ENCODE results near the gene OGA. TPM values are rescaled to one million over a fixed set of nuclear protein-coding genes. Genes with fewer than 3 reads are reported as not detected.
A peak's percentile ranks its signal among the peaks of the same experiment; 100 is the strongest.

Gene OGA
- total and polyA plus RNA-seq, 4 donors, result 38.7 to 171 (median 112) TPM

DNA sequence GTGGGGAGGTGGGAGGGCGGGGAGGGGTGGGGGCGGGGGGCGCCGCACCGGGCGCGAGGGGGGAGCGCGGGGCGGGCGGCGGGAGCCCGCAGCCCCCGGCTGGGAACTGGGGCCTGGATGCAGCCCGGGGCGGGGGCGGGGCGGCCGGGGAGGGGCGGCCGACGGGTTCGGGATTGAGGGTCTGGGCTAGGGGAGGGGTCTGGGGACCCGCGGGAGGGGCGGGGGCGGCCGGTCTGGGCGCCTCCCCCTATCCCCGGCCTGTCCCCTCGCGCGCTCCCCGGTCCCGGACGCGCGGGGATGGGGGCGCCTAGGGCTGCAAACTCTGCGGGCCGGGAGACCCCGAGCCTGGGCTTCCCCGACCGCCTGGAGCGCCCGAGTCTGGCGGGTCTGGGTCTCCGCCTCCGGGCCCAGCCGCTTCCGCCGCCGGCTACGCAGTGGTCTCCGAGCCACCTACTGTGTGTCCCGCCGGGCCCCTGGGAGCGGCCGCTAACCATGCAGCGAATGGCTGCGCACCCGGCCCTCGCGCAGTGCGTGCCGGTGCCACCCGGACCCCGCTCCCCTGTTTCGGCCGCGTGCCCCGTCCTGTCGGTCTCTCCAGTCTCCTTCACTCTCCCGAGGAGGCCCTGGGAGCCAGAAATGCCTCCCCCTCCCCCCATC lies 42.0 kb downstream of the OGA start:
- Histone ChIP-seq H3K27me3 (ENCODE audit: control insufficient read depth in 1 of 2, insufficient read depth in 2 of 2, low read length in 1 of 2) (no peaks in the 10 kb centered on the region), H3K9me3 (ENCODE audit: control insufficient read depth, low read length) (no peaks in the 10 kb centered on the region), H3K4me3 (ENCODE audit: low read length in 2 of 2) (no peak overlapping the region), H3K4me1 (ENCODE audit: control insufficient read depth in 1 of 2, insufficient read depth in 2 of 2, low read length in 2 of 2) (no peaks in the 10 kb centered on the region), H3K27ac (ENCODE audit: low read depth in 1 of 2, low read length in 2 of 2) (no peak overlapping the region), H3K36me3 (ENCODE audit: control insufficient read depth in 1 of 2, insufficient read depth in 2 of 2, low read length in 1 of 2) (no peaks in the 10 kb centered on the region)
- ATAC-seq (ENCODE audit: low FRiP score), result no peak
- intact Hi-C loops (cut with DNase I), result no loop called here
- no peak for DNase-seq
- WGBS, 2 donors, result 7 to 9% methylated on average over 31 to 73 of the region's 74 CpGs

- H3K27ac ChIP-seq (ENCODE audit: low read depth in 1 of 2, low read length in 2 of 2), result no peak within 1 kb of the TSS
- no peaks in the 10 kb centered on the region for H3K4me1 ChIP-seq (ENCODE audit: control insufficient read depth in 1 of 2, insufficient read depth in 2 of 2, low read length in 2 of 2)
- peak within 1 kb of the TSS in 1 of 2 donors; percentile 20 for H3K4me3 ChIP-seq (ENCODE audit: low read length in 2 of 2)
- no peaks in the 10 kb centered on the region for H3K9me3 ChIP-seq (ENCODE audit: control insufficient read depth, low read length)
- H3K27me3 ChIP-seq (ENCODE audit: control insufficient read depth in 1 of 2, insufficient read depth in 2 of 2, low read length in 1 of 2), result no peaks in the 10 kb centered on the region
- no peaks in the 10 kb centered on the region for H3K36me3 ChIP-seq (ENCODE audit: control insufficient read depth in 1 of 2, insufficient read depth in 2 of 2, low read length in 1 of 2)
- ATAC-seq (ENCODE audit: low FRiP score) (no peak), DNase-seq (no peak)
- intact Hi-C loops (cut with DNase I), result no loop called here
- 1 to 2% methylated on average over 55 to 98 of the region's 98 CpGs for WGBS, 2 donors
Measured at GRCh38 chr10:101775273-101776160, 42.7 kb downstream of the OGA start, which contains the start of gene FGF8. TSS of gene FGF8 (minus strand) at chr10:101776114. CDS start at chr10:101775900, 214 bp downstream.

DNA sequence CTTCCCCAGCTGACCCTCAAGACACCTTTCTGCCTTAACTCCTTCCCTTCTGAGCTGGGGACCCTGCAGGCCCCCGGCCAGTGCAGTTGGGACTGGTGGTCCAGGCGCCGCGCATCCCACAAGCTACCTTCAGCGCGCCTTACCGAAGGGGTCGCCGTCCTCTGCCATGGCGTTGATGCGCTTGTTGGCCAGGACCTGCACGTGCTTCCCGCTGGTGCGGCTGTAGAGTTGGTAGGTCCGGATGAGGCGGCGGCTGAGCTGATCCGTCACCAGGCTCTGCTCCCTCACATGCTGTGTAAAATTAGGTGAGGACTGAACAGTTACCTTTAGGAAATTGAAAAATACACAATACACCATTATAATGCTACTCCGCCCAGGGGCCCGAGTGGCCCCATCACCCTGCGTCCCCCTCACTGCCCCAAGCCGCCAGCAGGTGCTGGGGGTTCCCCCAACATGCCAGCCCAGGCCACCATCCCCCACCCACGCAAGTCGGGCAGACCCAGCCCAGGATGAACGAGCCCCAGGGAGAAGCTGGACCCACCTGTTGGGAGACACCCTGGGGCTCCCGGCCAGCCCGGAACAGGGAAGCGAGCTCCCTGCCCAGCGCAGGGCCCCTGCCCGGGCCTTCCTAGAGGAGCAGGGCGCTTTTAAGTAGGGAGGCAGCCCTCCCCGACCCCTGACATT lies 43.5 kb downstream of the OGA start:
- Histone ChIP-seq H3K9me3 (ENCODE audit: control insufficient read depth, low read length) (no peaks in the 10 kb centered on the region), H3K36me3 (ENCODE audit: control insufficient read depth in 1 of 2, insufficient read depth in 2 of 2, low read length in 1 of 2) (no peaks in the 10 kb centered on the region), H3K4me3 (ENCODE audit: low read length in 2 of 2) (no peak overlapping the region), H3K27me3 (ENCODE audit: control insufficient read depth in 1 of 2, insufficient read depth in 2 of 2, low read length in 1 of 2) (no peaks in the 10 kb centered on the region), H3K4me1 (ENCODE audit: control insufficient read depth in 1 of 2, insufficient read depth in 2 of 2, low read length in 2 of 2) (no peaks in the 10 kb centered on the region), H3K27ac (ENCODE audit: low read depth in 1 of 2, low read length in 2 of 2) (no peak overlapping the region)
- intact Hi-C loops (cut with DNase I), result no loop called here
- 9 to 10% methylated on average over 32 of the region's 32 CpGs for WGBS, 2 donors
- DNase-seq (no peak), ATAC-seq (ENCODE audit: low FRiP score) (no peak)

GRCh38 chr10:101773923-101774588 lies 44.2 kb downstream of the OGA start:
- no peak overlapping the region for H3K27ac ChIP-seq (ENCODE audit: low read depth in 1 of 2, low read length in 2 of 2)
- 16 to 22% methylated on average over 13 of the region's 13 CpGs for WGBS, 2 donors
- no peak overlapping the region for H3K4me3 ChIP-seq (ENCODE audit: low read length in 2 of 2)
- no peaks in the 10 kb centered on the region for H3K9me3 ChIP-seq (ENCODE audit: control insufficient read depth, low read length)
- intact Hi-C loops (cut with DNase I), result no loop called here
- H3K4me1 ChIP-seq (ENCODE audit: control insufficient read depth in 1 of 2, insufficient read depth in 2 of 2, low read length in 2 of 2), result no peaks in the 10 kb centered on the region
- no peaks in the 10 kb centered on the region for H3K27me3 ChIP-seq (ENCODE audit: control insufficient read depth in 1 of 2, insufficient read depth in 2 of 2, low read length in 1 of 2)
- DNase-seq (no peak), ATAC-seq (ENCODE audit: low FRiP score) (no peak)
- H3K36me3 ChIP-seq (ENCODE audit: control insufficient read depth in 1 of 2, insufficient read depth in 2 of 2, low read length in 1 of 2), result no peaks in the 10 kb centered on the region

DNA sequence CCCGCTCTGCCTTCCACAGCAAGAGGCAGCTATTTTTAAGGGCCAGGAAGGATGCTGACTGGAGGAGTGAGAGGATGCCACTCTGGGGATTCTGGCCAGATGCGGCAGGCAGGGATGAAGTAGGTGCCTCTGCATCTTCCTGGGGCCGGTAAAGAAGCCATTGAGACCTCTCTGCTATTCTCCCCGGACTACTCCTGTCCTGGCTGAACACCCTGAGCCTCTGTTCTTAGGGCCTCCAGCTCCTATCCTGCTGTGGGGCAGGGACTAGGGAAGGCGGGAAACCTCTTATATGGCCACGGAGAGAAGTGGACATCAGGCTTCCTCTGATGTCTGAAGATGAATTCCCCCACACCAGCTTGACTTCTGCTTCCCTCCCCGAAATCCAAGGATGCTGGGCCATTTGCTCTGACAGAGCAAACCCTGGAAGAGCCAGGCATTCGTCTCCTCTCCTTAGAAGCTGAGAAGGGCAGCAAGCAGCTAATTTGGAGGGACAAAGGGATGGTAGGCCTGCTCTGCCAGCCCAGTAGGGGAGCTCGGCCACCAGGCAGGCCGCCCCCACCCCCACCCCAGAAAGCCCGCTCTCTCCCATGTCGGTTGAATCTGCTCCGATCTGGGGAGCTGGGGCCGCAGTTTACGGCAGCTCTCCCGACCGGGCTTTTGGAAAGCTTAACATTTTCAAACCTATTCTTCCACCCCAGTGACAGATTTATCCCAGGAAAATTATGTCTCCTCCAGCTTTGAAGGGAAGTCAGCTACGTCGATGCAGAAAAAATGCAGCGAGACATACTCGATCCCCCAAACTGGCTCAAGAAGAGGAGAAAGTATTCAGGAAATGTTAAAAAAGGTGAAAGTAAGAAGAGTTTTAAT lies 45.1 kb downstream of the OGA start:
- 32 to 33% methylated on average over 21 of the region's 21 CpGs for WGBS, 2 donors
- H3K4me3 ChIP-seq (ENCODE audit: low read length in 2 of 2), result no peak overlapping the region
- H3K9me3 ChIP-seq (ENCODE audit: control insufficient read depth, low read length), result no peaks in the 10 kb centered on the region
- H3K36me3 ChIP-seq (ENCODE audit: control insufficient read depth in 1 of 2, insufficient read depth in 2 of 2, low read length in 1 of 2), result no peaks in the 10 kb centered on the region
- H3K27me3 ChIP-seq (ENCODE audit: control insufficient read depth in 1 of 2, insufficient read depth in 2 of 2, low read length in 1 of 2), result no peaks in the 10 kb centered on the region
- intact Hi-C loops (cut with DNase I), result no loop called here
- ATAC-seq (ENCODE audit: low FRiP score), result no peak
- no peak for DNase-seq
- no peak overlapping the region for H3K27ac ChIP-seq (ENCODE audit: low read depth in 1 of 2, low read length in 2 of 2)
- H3K4me1 ChIP-seq (ENCODE audit: control insufficient read depth in 1 of 2, insufficient read depth in 2 of 2, low read length in 2 of 2), result no peaks in the 10 kb centered on the region

GRCh38 chr10:101772017-101772894 lies 46.0 kb downstream of the OGA start:
- no peak for DNase-seq
- H3K36me3 ChIP-seq (ENCODE audit: control insufficient read depth in 1 of 2, insufficient read depth in 2 of 2, low read length in 1 of 2), result no peaks in the 10 kb centered on the region
- H3K4me3 ChIP-seq (ENCODE audit: low read length in 2 of 2), result no peak overlapping the region
- no peak for ATAC-seq (ENCODE audit: low FRiP score)
- no peak overlapping the region for H3K27ac ChIP-seq (ENCODE audit: low read depth in 1 of 2, low read length in 2 of 2)
- 67 to 75% methylated on average over 6 of the region's 6 CpGs for WGBS, 2 donors
- H3K27me3 ChIP-seq (ENCODE audit: control insufficient read depth in 1 of 2, insufficient read depth in 2 of 2, low read length in 1 of 2), result no peaks in the 10 kb centered on the region
- no peaks in the 10 kb centered on the region for H3K9me3 ChIP-seq (ENCODE audit: control insufficient read depth, low read length)
- intact Hi-C loops (cut with DNase I), result no loop called here
- H3K4me1 ChIP-seq (ENCODE audit: control insufficient read depth in 1 of 2, insufficient read depth in 2 of 2, low read length in 2 of 2), result no peaks in the 10 kb centered on the region

- WGBS, 2 donors, result 94 to 95% methylated on average over 10 of the region's 10 CpGs
- no peaks in the 10 kb centered on the region for H3K4me1 ChIP-seq (ENCODE audit: control insufficient read depth in 1 of 2, insufficient read depth in 2 of 2, low read length in 2 of 2)
- no peaks in the 10 kb centered on the region for H3K36me3 ChIP-seq (ENCODE audit: control insufficient read depth in 1 of 2, insufficient read depth in 2 of 2, low read length in 1 of 2)
- DNase-seq (no peak), ATAC-seq (ENCODE audit: low FRiP score) (no peak)
- intact Hi-C loops (cut with DNase I), result no loop called here
- H3K4me3 ChIP-seq (ENCODE audit: low read length in 2 of 2), result no peak overlapping the region
- H3K27ac ChIP-seq (ENCODE audit: low read depth in 1 of 2, low read length in 2 of 2), result no peak overlapping the region
- no peaks in the 10 kb centered on the region for H3K9me3 ChIP-seq (ENCODE audit: control insufficient read depth, low read length)
- no peaks in the 10 kb centered on the region for H3K27me3 ChIP-seq (ENCODE audit: control insufficient read depth in 1 of 2, insufficient read depth in 2 of 2, low read length in 1 of 2)
Measured at GRCh38 chr10:101771380-101771779, 46.9 kb downstream of the OGA start.

All from aorta (tissue), 5 donors.